HepG2 (cell line): ENCODE results near the gene ATP7B.

ENCODE experiments used
- CREB1 ChIP-seq, 2 experiments: fragments of 450-650 bp in 1 of 2; IDR thresholded peaks; 2 replicates each; pipeline ENCODE4 v1.6.1; 2016 to 2017; ENCODE audit warnings: control low read depth in 1 of 2, mild to moderate bottlenecking in 1 of 2, missing compliant biosample characterization in 1 of 2, missing genetic modification characterization in 1 of 2
- CTCF ChIP-seq: sonication (generic); formaldehyde crosslinking; IDR thresholded peaks from 2 replicates; pipeline ENCODE4 v1.5.0; 2020; ENCODE audit warnings: mild to moderate bottlenecking, missing genetic modification reagents, moderate library complexity
- DPF2 ChIP-seq: sonication (generic); formaldehyde crosslinking; IDR thresholded peaks from 2 replicates; pipeline ENCODE4 v1.4.0; 2020; ENCODE audit warnings: mild to moderate bottlenecking, low read depth, missing genetic modification reagents, borderline replicate concordance
- EP300 ChIP-seq, 3 experiments: sonication (generic) in 1 of 3; formaldehyde crosslinking in 1 of 3; IDR thresholded peaks; 2 replicates each; pipeline versions ENCODE4 v1.5.1 to v1.6.1; 2011 to 2020; ENCODE audit warnings: low read depth in 2 of 3, low read length in 2 of 3, borderline replicate concordance in 1 of 3, improper control_type of control experiment in 1 of 3, mild to moderate bottlenecking in 1 of 3, missing genetic modification reagents in 1 of 3, moderate library complexity in 1 of 3
- KLF9 ChIP-seq: IDR thresholded peaks from 2 replicates; pipeline ENCODE4 v1.6.1; 2016; ENCODE audit warnings: low read depth
- MXD1 ChIP-seq: sonication (generic); formaldehyde crosslinking; IDR thresholded peaks from 2 replicates; pipeline ENCODE4 v1.4.0; 2020; ENCODE audit warnings: mild to moderate bottlenecking, missing genetic modification reagents
- NR1H2 ChIP-seq: sonication (generic); formaldehyde crosslinking; IDR thresholded peaks from 2 replicates; pipeline ENCODE4 v1.8.1; 2022; ENCODE audit warnings: low read depth, missing genetic modification reagents, borderline replicate concordance
- NR3C1 ChIP-seq: sonication (generic); formaldehyde crosslinking; IDR thresholded peaks from 2 replicates; pipeline ENCODE4 v1.4.0; 2020; ENCODE audit warnings: missing genetic modification reagents
- POLR2A ChIP-seq, 2 experiments: IDR thresholded peaks; 2 replicates each; pipeline ENCODE4 v1.6.1; 2011; ENCODE audit warnings: low read depth in 2 of 2, low read length in 2 of 2, mild to moderate bottlenecking in 1 of 2, moderate library complexity in 1 of 2; ENCODE audit not compliant: insufficient read depth in 1 of 2
- TAF1 ChIP-seq: sonication (generic); formaldehyde crosslinking; IDR thresholded peaks from 2 replicates; pipeline ENCODE4 v1.4.0; 2020; ENCODE audit warnings: missing genetic modification reagents
- ZBTB33 ChIP-seq: sonication (generic); formaldehyde crosslinking; IDR thresholded peaks from 2 replicates; pipeline ENCODE4 v1.4.0; 2020; ENCODE audit warnings: missing genetic modification reagents
- ZNF3 ChIP-seq: IDR thresholded peaks from 2 replicates; pipeline ENCODE4 v1.7.0; 2017; ENCODE audit warnings: inconsistent platforms
- TF ChIP-seq, protein P1 (sequence below): sonication (generic); formaldehyde crosslinking; IDR thresholded peaks from 2 replicates; pipeline ENCODE4 v1.4.0; 2020; ENCODE audit warnings: missing genetic modification reagents; ENCODE audit errors: not compliant biosample characterization
- TF ChIP-seq, protein P2 (sequence below): sonication (generic); formaldehyde crosslinking; IDR thresholded peaks from 2 replicates; pipeline ENCODE4 v1.4.0; 2020; ENCODE audit warnings: mild to moderate bottlenecking, missing genetic modification reagents

- TF ChIP-seq CTCF (CRISPR knock-in tag) (no peak), KLF9 (CRISPR knock-in tag) (no peak), TAF1 (no peak), NR1H2 (CRISPR knock-in tag) (no peak), CREB1 (IDR thresholded peaks at IDR 0.05) (no peak), CREB1 (CRISPR knock-in tag; IDR thresholded peaks at IDR 0.05) (no peak), ZBTB33 (CRISPR knock-in tag) (no peak), NR3C1 (no peak), EP300 (IDR thresholded peaks at IDR 0.05; ENCODE audit: low read depth in 2 of 2, low read length in 2 of 2) (no peak), EP300 (CRISPR knock-in tag; IDR thresholded peaks at IDR 0.05; ENCODE audit: borderline replicate concordance) (no peak), POLR2A (IDR thresholded peaks at IDR 0.05; ENCODE audit: insufficient read depth in 1 of 2, low read depth in 2 of 2, low read length in 2 of 2) (no peak), ZNF3 (CRISPR knock-in tag) (no peak), MXD1 (CRISPR knock-in tag) (no peak), DPF2 (CRISPR knock-in tag) (no peak)
- TF ChIP-seq, protein P1, sequence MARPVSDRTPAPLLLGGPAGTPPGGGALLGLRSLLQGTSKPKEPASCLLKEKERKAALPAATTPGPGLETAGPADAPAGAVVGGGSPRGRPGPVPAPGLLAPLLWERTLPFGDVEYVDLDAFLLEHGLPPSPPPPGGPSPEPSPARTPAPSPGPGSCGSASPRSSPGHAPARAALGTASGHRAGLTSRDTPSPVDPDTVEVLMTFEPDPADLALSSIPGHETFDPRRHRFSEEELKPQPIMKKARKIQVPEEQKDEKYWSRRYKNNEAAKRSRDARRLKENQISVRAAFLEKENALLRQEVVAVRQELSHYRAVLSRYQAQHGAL (CRISPR knock-in tag): no peak
- TF ChIP-seq, protein P2, sequence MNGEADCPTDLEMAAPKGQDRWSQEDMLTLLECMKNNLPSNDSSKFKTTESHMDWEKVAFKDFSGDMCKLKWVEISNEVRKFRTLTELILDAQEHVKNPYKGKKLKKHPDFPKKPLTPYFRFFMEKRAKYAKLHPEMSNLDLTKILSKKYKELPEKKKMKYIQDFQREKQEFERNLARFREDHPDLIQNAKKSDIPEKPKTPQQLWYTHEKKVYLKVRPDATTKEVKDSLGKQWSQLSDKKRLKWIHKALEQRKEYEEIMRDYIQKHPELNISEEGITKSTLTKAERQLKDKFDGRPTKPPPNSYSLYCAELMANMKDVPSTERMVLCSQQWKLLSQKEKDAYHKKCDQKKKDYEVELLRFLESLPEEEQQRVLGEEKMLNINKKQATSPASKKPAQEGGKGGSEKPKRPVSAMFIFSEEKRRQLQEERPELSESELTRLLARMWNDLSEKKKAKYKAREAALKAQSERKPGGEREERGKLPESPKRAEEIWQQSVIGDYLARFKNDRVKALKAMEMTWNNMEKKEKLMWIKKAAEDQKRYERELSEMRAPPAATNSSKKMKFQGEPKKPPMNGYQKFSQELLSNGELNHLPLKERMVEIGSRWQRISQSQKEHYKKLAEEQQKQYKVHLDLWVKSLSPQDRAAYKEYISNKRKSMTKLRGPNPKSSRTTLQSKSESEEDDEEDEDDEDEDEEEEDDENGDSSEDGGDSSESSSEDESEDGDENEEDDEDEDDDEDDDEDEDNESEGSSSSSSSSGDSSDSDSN (CRISPR knock-in tag): no peak
Measured at GRCh38 chr13:51924756-51925544, 86.3 kb downstream of the ATP7B start.
